HAP-1 (cell line): ENCODE results near the gene BICD1.
A peak's percentile ranks its signal among the peaks of the same experiment; 100 is the strongest.

Experiments
- DNase-seq, 2 experiments: peaks; one replicate each; pipeline ENCODE4 v3.0.0-alpha.2; 2016 to 2020; ENCODE audit warnings: low spot score in 2 of 2
- H3K27me3 ChIP-seq: fragments of 250-450 bp; sonication (Bioruptor Pico); 2 replicates; pipeline ENCODE4 v1.5.1; 2020; ENCODE audit warnings: low read depth, mild to moderate bottlenecking, moderate library complexity
- H3K36me3 ChIP-seq: fragments of 250-450 bp; sonication (Bioruptor Pico); replicated peaks from 2 replicates; pipeline ENCODE4 v1.5.1; 2020; ENCODE audit warnings: mild to moderate bottlenecking
- H3K4me1 ChIP-seq: fragments of 250-450 bp; sonication (Bioruptor Pico); 2 replicates; pipeline ENCODE4 v1.5.1; 2020; ENCODE audit warnings: mild to moderate bottlenecking
- H3K4me3 ChIP-seq: fragments of 250-450 bp; sonication (Bioruptor Pico); 2 replicates; pipeline ENCODE4 v1.5.1; 2020; ENCODE audit warnings: mild to moderate bottlenecking, moderate library complexity
- H3K9me3 ChIP-seq: fragments of 250-450 bp; sonication (Bioruptor Pico); 2 replicates; pipeline ENCODE4 v1.5.1; 2020; ENCODE audit warnings: mild to moderate bottlenecking, moderate library complexity
- in situ Hi-C: fragments of 300-500 bp; cut with MboI; formaldehyde crosslinking; loops from 3 replicates; pipeline ENCODE4 v1.14.3; 2020; ENCODE audit warnings: low sequenced_read_pairs, inconsistent platforms, mixed read lengths

The BICD1 gene

GRCh38 chr12:32281098-32281497, 174.5 kb downstream of the BICD1 start:
- DNase-seq, result no peak
- H3K9me3 ChIP-seq, result no peaks in the 10 kb centered on the region
- H3K36me3 ChIP-seq, result no peaks in the 10 kb centered on the region; the same call in 1 of the 2 replicates
- H3K27me3 ChIP-seq, result no peaks in the 10 kb centered on the region
- in situ Hi-C loops, result no loop called here
- H3K4me3 ChIP-seq, result no peak overlapping the region
- H3K4me1 ChIP-seq, result peaks cover 18% of the 10 kb centered on the region

- H3K4me1 ChIP-seq, result peaks cover 19% of the 10 kb centered on the region
- no peak for DNase-seq
- H3K36me3 ChIP-seq, result no peaks in the 10 kb centered on the region; the same call in 1 of the 2 replicates
- no peaks in the 10 kb centered on the region for H3K9me3 ChIP-seq
- H3K4me3 ChIP-seq, result no peak overlapping the region
- in situ Hi-C loops, result no loop called here
- no peaks in the 10 kb centered on the region for H3K27me3 ChIP-seq
These were observed 177.9 kb downstream of the BICD1 start for GRCh38 chr12:32284561-32284960.

DNA sequence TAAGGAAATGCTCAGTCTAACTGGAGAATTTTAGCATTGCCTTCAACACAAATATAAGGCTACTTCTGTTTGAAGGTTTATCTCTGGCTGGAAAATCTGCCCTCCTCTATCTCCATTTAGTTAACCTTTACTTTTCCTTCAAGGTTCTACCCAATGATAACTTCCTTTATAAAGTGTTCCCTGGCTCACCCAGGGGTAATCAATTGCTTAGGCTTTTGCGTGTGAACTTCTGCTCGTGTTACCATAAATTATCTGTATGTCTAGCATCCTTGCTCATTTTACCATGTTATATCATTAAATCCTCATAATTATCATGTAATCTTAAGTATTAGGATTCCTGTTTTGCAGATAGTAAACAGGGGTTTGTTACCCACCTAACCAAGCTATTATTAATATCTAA, 178.4 kb downstream of the BICD1 start:
- DNase-seq, result no peak
- H3K4me1 ChIP-seq, result peaks cover 19% of the 10 kb centered on the region
- H3K9me3 ChIP-seq, result no peaks in the 10 kb centered on the region
- no peak overlapping the region for H3K4me3 ChIP-seq
- in situ Hi-C loops, result no loop called here
- no peaks in the 10 kb centered on the region for H3K27me3 ChIP-seq
- H3K36me3 ChIP-seq, result no peaks in the 10 kb centered on the region; the same call in 1 of the 2 replicates

DNA sequence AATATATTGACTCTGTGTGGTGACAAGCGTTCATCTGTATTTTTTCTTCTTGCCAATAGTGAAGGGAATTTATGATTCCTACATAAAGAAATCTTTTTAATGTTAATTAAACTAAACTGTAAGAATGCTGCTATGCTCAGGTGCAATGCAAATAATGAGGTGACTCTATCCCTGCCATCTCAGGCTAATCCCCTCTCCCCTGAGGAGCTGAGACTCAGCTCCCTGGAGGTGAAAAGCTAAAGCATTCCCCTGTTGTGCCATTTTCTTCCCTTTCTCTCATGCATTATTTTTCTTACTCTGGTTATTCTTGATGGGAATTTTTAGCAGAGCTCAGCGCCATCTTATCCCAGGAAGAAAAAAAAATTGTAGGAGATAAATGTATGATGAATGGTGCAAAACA, 178.8 kb downstream of the BICD1 start:
- H3K27me3 ChIP-seq, result no peaks in the 10 kb centered on the region
- H3K4me3 ChIP-seq, result no peak overlapping the region
- H3K9me3 ChIP-seq, result no peaks in the 10 kb centered on the region
- in situ Hi-C loops, result no loop called here
- peaks cover 23% of the 10 kb centered on the region for H3K4me1 ChIP-seq
- H3K36me3 ChIP-seq, result no peaks in the 10 kb centered on the region; the same call in 1 of the 2 replicates
- DNase-seq, result peak in 1 of 2 experiments; percentile 20

GRCh38 chr12:32290411-32290810, 183.8 kb downstream of the BICD1 start:
- in situ Hi-C loops, result no loop called here
- Histone ChIP-seq H3K27me3 (no peaks in the 10 kb centered on the region), H3K9me3 (no peaks in the 10 kb centered on the region), H3K4me1 (peaks cover 18% of the 10 kb centered on the region), H3K4me3 (no peak overlapping the region), H3K36me3 (peaks cover 3% of the 10 kb centered on the region; the same call in 1 of the 2 replicates)
- DNase-seq, result no peak

GRCh38 chr12:32292151-32292550, 185.5 kb downstream of the BICD1 start:
- H3K9me3 ChIP-seq, result no peaks in the 10 kb centered on the region
- peaks cover 5% of the 10 kb centered on the region for H3K4me1 ChIP-seq
- no peak overlapping the region for H3K4me3 ChIP-seq
- H3K27me3 ChIP-seq, result no peaks in the 10 kb centered on the region
- peaks cover 3% of the 10 kb centered on the region; the same call in 1 of the 2 replicates for H3K36me3 ChIP-seq
- in situ Hi-C loops, result no loop called here
- no peak for DNase-seq

- Histone ChIP-seq H3K9me3 (no peaks in the 10 kb centered on the region), H3K27me3 (no peaks in the 10 kb centered on the region), H3K36me3 (peaks cover 3% of the 10 kb centered on the region; the same call in 1 of the 2 replicates), H3K4me3 (no peak overlapping the region), H3K4me1 (peaks cover 5% of the 10 kb centered on the region)
- in situ Hi-C loops, result no loop called here
- no peak for DNase-seq
These were observed 187.3 kb downstream of the BICD1 start for GRCh38 chr12:32293808-32294419.

DNA sequence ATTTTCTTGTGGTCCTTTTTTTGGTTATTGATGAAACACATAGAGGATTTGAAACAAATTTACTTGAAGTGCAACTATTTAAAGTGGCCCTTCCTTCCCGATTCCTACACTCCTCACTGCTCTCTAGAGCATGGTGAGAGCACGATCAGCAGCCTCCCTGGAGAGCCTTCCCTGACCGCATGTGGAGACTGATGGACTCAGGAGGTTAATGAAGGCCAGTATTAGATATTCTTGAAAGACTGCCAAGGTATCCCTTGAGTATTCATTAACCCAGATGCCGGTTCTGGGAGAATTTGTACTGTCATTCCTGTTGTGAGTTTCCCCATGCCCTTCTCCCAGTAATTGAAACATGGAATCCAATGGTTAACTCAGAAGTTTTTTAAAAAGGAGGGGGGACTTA, 189.9 kb downstream of the BICD1 start:
- Histone ChIP-seq H3K9me3 (no peaks in the 10 kb centered on the region), H3K4me1 (no peaks in the 10 kb centered on the region; the same call in 1 of the 2 replicates), H3K27me3 (no peaks in the 10 kb centered on the region), H3K4me3 (no peak overlapping the region), H3K36me3 (peaks cover 3% of the 10 kb centered on the region; the same call in 1 of the 2 replicates)
- no peak for DNase-seq
- in situ Hi-C loops, result no loop called here

GRCh38 chr12:32298917-32299316, 192.3 kb downstream of the BICD1 start:
- Histone ChIP-seq H3K9me3 (no peaks in the 10 kb centered on the region), H3K4me3 (no peak overlapping the region), H3K4me1 (no peaks in the 10 kb centered on the region), H3K27me3 (no peaks in the 10 kb centered on the region), H3K36me3 (no peaks in the 10 kb centered on the region; the same call in 1 of the 2 replicates)
- in situ Hi-C loops, result no loop called here
- no peak for DNase-seq

- H3K9me3 ChIP-seq, result no peaks in the 10 kb centered on the region
- no peaks in the 10 kb centered on the region for H3K4me1 ChIP-seq
- H3K36me3 ChIP-seq, result peaks cover 8% of the 10 kb centered on the region
- in situ Hi-C loops, result loop anchor here (10.0 to 25.0 kb wide), 2 partner anchors 646 to 889 kb away; partner anchors contain the start of gene ETFBKMT
- no peaks in the 10 kb centered on the region for H3K27me3 ChIP-seq
- DNase-seq, result no peak
- no peak overlapping the region for H3K4me3 ChIP-seq
These were observed 194.6 kb downstream of the BICD1 start for GRCh38 chr12:32301216-32301615.

GRCh38 chr12:32302218-32303173, 195.8 kb downstream of the BICD1 start:
- H3K4me1 ChIP-seq, result peaks cover 3% of the 10 kb centered on the region; the same call in 1 of the 2 replicates
- H3K27me3 ChIP-seq, result no peaks in the 10 kb centered on the region
- peaks cover 15% of the 10 kb centered on the region for H3K36me3 ChIP-seq
- in situ Hi-C loops, result loop anchor here (10.0 to 25.0 kb wide), 2 partner anchors 648 to 890 kb away; partner anchors contain the start of gene ETFBKMT
- no peak overlapping the region for H3K4me3 ChIP-seq
- DNase-seq, result no peak
- H3K9me3 ChIP-seq, result no peaks in the 10 kb centered on the region

GRCh38 chr12:32303174-32303549, 196.5 kb downstream of the BICD1 start:
- no peak overlapping the region for H3K4me3 ChIP-seq
- H3K9me3 ChIP-seq, result no peaks in the 10 kb centered on the region
- H3K27me3 ChIP-seq, result no peaks in the 10 kb centered on the region
- peaks cover 3% of the 10 kb centered on the region; the same call in 1 of the 2 replicates for H3K4me1 ChIP-seq
- H3K36me3 ChIP-seq, result peaks cover 15% of the 10 kb centered on the region
- peak in 1 of 2 experiments; percentile 1 for DNase-seq
- in situ Hi-C loops, result loop anchor here (10.0 to 25.0 kb wide), 2 partner anchors 648 to 891 kb away; partner anchors contain the start of gene ETFBKMT

DNA sequence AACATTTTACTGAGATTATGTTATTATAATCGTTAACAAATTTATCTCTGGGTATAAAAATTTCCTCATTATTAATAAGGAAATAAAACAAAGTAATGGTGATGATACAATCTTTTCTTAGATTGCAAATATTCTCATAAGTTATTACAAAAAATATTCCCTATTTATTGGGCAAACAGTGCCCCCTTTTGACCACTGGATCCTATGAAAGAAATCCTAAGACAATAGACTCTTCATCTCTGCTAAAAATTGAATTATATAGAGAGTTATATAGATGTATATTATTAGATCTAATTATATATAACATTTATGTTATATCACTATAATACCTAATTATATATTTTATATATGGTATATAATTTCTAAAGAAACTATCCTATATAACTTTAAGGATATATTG, 198.5 kb downstream of the BICD1 start:
- DNase-seq, result peak in 1 of 2 experiments; percentile 2
- no peaks in the 10 kb centered on the region for H3K9me3 ChIP-seq
- peaks cover 15% of the 10 kb centered on the region for H3K36me3 ChIP-seq
- no peaks in the 10 kb centered on the region for H3K27me3 ChIP-seq
- no peak overlapping the region for H3K4me3 ChIP-seq
- in situ Hi-C loops, result loop anchor here (10.0 to 25.0 kb wide), 2 partner anchors 650 to 893 kb away; partner anchors contain the start of gene ETFBKMT
- H3K4me1 ChIP-seq, result peaks cover 3% of the 10 kb centered on the region; the same call in 1 of the 2 replicates
